GM18861 (cell line): ENCODE results near the gene FBXL17.

Source experiments
- ATAC-seq: cut with Tn5 transposase; IDR thresholded peaks from one replicate; pipeline ENCODE4 v1.9.1; 2021; ENCODE audit not compliant: unreplicated experiment

The FBXL17 gene

DNA sequence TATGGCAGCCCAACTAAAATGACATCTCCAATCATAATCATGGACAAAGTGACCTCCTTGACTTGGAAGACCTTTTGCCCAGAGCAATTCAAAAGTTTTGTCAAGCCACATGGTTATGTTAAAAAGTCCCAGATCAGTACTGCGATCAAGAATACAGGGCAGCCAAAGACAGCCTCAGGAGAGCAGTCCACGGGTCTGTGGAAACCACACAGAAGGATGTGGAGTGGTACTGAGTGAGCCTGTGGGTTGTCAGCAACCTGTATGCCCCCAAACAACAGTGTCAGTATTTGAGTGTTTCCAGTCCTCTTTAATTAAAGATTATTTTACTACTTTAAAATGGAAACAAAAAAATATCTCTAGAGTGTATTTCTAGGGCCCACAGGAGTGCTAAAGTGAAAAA is 365.8 kb downstream of the FBXL17 start:
- ATAC-seq = no peak

DNA sequence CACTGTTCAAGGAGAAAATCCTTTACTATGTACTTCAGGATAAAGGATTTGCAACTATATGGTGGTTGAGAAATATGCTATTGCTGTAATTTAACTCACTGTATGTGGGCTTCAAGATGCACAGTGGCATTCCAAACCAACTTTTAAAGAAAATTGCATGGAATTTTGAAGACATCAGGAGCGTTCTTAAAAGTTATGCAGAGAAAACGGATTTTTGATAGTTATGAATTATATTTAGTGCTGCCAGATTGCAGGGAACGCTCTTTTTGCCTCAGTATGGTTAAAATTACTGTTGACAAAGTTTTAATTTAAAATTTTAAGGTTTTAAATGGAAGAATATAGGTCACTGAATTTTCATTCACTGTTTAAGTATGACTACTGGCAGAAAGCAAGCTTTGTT is 375.1 kb downstream of the FBXL17 start:
- no peak for ATAC-seq

DNA sequence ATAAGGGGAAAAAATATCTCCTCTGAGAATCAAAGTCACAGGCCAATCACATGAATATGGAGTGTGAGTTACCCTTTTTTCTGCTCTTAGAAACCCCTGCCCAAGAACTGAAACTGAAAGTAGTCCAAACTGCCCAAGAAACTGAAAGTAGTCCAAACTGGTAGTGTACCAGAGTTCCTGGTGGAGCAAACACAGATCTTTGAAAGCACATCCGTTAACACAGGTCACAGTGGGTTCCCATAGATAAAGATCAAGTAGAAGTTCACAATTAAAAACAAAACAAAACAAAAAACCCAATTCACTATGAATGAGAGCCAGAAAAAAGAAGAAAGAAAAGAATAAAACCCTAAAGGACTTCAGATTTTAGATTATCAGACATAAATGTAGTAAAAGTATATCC is 378.7 kb downstream of the FBXL17 start:
- peak; percentile 99 for ATAC-seq

DNA sequence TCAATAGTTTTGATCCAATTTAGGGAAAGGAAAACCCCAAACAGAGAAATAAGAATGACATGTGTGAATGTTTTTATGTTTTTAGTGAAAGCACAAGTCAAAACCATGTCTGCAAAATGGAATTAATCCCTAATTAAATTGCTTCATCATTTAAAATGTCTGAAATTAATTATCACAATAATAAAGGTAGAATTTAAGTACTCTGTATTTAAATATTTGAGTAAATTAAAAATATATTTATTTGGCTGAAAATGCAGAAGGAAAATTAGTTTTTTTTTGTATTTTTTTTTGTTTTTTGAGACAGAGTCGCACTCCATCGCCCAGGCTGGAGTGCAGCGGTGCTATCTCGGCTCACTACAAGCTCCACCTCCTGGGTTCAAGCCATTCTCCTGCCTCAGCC is 380.7 kb downstream of the FBXL17 start:
- no peak for ATAC-seq

DNA sequence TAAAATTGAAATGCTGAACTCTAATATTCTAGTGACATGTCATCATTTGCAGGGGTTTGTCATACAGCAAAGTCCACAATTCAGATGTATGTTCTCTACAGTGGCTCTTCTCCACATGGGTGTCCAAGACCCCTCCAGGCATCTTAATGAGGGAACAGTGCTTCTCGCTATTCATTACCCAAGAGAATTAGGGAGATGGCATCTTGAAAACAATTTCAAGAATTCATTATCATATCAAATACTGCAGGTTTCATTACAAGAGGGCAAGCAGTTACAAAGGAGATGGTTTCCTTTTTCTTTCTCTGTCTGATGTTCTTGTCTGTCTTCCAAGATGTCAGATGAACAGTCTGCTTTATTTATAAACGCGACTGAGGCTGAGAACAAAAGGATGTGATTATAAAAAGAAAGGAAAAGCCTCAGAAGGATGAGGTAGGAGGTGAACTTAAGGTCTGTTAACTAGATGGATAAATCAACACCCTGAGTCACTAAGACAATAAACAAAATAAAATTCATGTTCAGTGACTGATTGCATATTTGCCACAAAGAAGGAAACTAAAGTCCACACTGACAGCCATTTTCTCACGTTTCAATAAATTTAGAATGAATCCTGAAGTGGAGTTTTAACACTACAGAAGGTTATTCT is 384.4 kb downstream of the FBXL17 start:
- ATAC-seq = no peak

DNA sequence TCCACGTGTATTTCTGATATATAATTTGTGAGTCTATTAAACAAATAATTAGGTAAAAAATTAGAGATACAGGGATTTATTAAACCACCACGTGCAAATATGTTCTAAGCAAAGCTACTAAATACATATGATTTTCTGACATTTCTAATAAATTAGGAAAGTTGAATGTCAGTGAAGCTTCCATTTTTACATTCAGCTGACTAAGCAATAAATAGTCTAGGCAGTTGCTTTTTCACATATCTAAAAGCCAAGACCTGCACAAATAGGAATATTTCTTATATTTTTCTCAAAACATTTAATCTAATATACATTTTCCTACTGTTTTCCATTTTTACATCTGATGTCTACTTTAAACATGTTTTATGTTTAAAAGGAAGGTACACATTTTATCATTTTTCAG is 388.6 kb downstream of the FBXL17 start:
- no peak for ATAC-seq

DNA sequence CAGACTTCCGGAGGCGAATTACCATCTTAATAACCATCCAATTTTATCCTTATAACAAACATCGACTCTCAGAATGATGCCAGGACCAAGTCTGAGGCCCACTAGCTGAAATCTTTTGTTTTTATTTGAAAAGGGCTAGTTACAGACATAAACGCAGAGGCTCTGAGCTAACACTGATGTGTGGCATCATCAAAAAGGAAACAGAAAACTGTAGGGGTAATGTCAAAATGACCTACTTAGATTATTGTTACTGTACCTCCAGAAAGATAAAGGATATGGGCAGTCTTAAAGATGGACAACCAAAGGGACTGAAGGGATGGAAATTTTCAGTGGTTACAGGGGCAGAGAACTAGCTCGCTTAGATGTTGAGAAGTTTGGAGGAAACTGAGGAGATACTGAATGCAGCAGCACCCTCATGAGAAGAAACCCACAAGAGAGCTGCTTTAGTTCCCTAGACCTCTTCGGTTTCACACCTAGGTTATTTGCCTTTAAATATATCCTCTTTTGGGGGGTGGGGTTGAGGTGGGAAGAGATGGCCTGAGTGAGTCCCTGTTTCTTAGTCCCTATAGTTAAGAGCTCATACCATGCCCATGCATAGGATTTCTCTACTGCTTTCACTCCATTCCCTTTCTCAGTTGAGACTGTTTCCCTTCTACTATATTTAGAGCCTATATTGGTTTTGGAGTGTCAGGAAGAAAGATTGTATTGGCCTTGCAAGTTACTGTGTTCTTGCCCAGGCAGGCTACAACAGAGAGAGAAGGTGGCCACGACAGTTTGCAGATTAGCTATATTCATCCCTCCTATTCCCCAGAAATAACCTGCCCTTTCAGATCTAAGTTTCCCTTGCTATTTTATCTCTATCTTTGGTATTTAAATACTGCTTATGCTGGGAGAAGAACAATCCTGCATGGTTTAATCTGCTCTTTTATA is 390.8 kb downstream of the FBXL17 start:
- no peak for ATAC-seq

DNA sequence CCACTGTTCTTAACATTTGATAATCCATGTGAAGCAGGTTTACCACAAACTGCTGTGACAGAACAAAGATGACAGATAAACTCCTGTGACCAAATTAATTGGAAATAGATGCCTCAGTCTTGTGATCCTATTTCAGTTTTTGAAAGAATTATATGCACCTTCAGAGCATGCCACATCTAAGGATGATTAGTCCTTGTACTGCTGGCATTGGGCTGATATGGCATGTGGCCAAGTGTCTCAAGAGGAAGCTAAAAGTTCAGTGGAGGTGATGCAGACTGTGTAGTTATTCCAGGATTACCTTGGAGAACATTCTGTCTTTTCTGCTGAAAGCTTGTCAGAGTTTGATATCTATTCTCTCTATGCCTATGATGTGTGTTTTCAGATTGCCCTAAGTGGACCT is 396.8 kb downstream of the FBXL17 start:
- no peak for ATAC-seq

DNA sequence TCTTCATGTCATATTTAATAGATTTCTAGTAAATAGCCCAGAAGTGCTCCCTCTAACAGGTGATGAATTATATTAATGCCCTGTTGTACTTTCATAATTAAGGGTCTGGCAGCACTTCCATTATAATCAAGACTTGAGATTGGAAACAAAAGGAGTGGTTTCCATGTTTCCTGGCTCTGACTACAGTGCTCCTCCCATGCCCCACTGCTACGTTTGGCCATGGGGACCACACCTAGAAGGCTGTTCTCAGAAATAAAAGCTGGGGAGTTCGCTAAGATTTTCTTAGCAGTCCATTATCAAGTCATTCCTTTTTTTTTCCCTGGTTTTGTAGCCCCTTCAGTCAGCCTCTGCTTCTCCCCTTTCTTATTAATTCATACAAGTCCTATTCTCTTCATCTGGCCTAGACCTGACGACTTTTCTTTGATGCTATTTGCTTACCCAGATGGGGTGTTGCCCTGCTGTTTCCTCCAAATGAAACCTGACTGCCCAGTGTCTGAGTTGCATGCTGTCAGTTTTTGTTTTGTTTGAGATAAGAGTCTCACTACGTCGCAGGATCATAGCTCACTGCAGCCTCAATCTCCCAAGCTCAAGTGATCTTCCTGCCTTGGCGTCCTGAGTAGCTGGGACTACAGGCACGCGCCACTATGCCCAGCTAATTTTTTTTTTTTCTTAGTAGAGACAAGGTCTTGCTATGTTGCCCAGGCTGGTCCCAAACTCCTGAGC is 399.0 kb downstream of the FBXL17 start:
- no peak for ATAC-seq

DNA sequence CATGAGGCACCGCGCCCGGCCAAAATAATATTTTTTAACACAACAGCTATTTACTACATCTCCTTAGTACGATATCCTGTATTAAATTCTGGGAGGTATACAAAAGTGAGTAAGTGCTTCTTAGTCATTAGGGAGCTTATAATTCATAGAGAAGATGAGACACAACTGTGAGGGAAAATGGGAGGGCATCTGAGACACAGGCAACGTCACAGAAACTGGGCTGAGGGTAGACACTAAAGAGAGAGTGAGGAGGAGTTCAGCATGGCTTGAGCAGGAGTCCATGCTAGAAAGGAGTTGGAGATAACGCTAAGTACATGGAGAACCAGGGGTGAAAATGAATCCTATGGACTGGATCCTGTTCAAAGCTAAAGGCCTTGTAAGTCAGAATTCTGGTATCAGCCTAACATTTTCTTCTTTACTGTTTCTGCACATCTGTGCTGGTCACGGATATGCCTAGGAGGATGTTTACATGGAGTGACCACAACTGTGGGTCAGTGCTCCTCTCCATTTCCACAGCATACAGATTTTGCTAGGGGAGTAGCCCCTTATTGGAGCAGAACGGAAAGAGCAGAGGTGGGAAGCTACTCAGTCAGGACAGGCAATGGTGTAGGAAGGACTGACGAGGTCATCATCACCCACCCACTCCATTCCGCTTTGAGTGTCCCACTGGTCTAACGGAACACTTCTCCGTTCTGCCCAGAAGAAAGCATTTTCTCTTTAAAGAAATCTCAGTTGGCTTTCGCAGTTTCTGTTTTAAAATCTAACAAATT is 400.8 kb downstream of the FBXL17 start:
- no peak for ATAC-seq

DNA sequence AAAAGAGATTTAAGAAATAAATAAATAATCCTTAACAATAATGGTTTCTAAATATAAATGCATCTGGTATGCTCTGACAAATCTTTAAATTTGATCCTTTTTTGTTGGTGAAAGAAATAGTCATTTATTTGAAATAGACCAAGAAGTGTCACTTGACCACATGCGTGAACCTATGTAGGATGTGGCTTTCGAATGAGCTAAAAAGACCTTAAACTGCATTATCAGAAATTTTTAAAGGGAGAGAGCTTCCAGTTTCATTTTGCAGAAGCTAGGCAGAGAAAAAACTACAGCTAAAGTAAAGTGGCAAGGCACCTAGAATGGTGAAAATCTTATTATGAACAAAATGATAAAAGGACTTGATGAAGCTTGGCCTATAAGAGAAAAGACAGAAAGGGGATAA is 402.0 kb downstream of the FBXL17 start:
- ATAC-seq = no peak

DNA sequence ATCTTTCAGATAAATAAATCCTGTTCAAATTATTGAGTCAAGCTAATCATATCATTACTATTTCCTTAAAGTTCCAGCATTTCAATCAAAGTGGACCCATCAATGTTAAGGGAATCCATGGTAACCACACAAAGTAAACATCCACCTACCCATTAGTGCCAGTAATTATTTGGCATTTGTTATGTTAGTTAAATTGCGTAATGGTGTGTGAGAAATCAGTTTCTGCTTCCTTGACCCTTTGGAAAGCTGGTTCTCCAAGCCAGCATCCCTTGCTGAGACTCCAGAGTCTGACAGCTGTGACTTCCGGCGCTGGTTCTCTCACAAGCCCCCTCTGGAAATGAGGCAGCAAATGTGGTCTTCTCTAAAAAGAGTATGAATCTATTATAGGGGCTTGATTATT is 402.6 kb downstream of the FBXL17 start:
- no peak for ATAC-seq

DNA sequence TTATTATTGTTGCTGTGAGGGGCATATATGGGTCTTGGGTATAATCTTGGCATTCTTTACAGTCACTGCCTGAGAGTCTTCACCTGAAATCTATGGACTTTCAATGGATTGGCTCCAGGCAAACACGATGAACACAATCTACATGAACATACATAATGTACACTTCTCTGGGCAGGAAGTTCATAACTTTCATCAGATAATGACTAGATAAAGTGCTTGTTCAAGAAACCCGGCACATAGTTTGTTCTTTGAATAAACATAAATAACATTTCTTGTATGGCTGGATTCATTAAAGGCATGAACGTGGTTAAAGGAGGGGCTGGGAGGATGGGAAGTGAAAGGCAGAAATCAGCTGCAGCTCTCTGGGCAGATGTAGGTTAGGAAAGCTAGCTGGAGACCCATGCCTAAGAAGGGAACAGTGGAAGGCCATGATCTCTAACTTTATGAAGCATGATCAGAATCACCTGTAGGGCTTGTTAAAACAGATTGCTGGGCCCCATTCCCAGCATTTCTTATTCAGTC is 404.3 kb downstream of the FBXL17 start:
- no peak for ATAC-seq

DNA sequence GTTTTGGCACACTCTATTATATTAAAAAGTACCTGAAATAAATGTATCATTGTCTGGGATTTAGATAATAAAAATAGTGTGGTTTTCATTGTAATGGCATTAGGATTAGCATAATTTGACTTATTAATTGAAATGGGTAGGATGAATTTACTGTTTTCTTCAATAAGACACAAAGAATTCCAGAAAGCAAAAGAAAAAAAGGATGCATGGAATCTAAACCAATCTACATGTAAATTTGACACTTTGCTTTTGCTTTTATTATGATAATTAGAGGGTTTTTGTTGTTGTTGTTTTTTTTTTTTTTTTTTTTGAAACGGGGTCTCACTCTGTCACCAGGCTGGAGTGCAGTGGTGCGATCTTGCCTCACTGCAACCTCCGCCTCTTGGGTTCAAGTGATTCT is 406.3 kb downstream of the FBXL17 start:
- ATAC-seq = no peak

DNA sequence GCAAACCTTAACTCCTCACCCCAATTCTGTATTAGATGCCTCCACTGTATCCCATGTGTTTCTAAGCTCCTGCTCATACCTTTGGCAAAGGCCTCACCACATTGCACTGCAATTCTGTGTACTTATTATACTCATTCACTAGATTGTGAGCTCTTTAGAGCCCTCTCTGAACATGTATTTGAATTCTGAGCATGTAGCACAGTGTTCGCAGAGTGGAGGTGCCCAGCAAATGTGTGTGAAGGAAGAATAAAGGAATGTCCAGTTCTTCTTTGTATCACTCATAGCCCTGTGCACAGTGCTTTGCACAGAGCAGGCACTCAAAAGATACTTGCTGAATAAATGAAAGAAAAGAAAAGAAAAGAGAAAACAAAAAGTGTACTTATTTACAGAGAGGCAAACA is 410.1 kb downstream of the FBXL17 start:
- no peak for ATAC-seq

DNA sequence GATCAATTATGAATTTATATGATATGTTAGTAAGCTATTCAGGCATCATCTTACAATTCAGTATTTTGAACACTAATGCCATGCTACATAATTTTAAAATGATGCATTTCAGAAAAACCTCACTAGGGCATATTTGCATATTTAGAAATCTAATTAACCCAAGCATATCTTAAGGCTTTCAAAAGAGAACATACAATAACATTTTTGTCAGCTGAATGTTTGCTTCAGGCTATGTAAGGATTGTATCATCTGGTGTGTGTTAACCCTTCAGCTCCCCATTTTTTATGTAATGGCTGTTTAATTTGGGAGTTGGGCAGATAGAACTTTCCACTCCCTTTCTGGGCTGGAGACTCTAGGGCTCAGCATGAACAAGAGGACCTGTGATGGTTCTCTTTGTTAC is 412.1 kb downstream of the FBXL17 start:
- ATAC-seq = no peak

DNA sequence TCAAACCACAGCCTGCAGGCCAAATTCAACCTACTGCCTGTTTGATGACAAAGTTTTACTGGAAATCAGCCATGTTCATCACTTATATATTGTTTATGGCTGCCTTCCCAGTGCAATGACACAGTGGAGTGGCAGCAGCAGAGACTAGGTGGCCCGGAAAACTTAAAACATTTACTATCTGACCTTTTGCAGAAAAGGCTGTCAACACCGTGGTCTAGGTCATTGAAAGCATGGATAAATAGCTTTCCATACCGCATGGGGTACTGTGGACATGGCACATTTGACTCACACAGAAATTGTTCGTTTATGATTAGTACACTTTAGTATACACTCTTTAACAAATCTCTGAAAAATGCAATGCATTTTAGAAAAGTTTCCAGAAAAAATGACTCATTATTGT is 412.9 kb downstream of the FBXL17 start:
- no peak for ATAC-seq

DNA sequence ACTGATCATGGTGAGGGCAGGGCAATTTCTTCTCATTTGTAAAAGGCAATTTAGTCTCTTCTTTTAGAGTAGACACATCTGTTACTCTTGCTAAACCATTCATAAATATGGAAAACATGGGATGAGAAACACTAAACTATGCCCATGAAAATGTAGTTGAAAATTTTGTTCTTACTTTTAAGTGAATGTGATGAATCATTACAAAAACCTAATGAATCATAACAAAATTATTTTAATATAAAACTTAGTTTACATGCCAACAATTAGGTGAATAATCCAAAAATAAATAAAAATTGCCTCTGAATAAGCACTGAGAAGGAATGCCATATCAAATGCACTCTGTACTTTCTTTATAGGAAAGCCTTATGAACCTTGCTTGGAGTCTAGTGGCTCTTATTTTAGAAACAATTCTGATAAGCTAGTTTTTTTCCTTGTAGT is 413.5 kb downstream of the FBXL17 start:
- ATAC-seq = no peak

DNA sequence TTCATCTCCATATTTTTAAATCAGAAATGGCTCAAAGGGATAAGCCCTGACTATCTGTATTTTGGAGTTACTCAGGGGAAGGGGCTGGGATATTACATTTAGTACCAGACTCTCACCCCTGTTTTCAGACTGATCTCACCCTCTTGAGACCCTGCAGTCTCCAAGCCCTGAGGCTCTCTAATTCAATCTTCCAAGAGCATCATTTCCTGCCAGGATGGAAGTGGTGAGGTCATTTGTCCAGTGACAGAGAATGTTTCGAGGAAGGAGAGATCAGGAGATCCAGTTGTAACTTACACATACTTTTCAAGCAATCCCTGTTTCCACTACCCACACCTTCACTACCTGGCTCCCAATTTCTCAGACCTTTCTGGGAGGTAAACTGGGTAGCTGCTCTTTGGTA is 415.7 kb downstream of the FBXL17 start:
- ATAC-seq = no peak

DNA sequence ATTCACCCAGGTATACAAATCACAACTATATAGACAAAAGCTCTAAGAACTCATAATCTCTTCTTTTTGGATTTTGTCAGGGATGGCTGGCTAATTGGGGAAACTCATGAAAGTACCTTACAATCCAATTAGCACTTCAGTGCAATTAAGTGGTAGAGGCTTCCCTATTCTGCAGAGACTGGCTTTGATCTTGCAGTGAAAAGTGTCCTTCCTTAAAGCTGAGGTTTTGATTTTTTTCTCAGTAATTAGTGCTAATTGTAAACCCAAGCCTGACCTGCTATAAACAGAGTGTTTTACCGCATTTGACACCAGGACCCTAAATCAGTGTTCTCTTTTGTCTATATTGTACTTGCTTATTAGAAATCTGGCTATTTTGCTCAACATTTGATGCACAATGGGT is 417.2 kb downstream of the FBXL17 start:
- no peak for ATAC-seq
